Body of pancreas (tissue), 4 donors: ENCODE data around the gene NAALADL1. TPM values are rescaled to one million over a fixed set of nuclear protein-coding genes. Genes with fewer than 3 reads are reported as not detected.
"Not testable (repeated sequence)": the region's sequence is repeated elsewhere in the genome, so short reads cannot be mapped to it uniquely, and the experiment has no call there.

Source experiments
- ATAC-seq: fragments of 150-250 bp; one replicate; pipeline ENCODE4 v1.9.1; 2016
- DNase-seq, 4 donors: peaks; one replicate each; pipeline ENCODE4 v3.0.0-alpha.2; 2019
- H3K27ac ChIP-seq, 4 donors: fragments of 200-600 bp; sonication (generic); 1 replicate in 3 of 4; 2 replicates in 1 of 4; pipeline versions ENCODE4 v1.5.1 to v1.6.1; 2016 to 2019; ENCODE audit warnings: mild to moderate bottlenecking in 1 of 4, mixed read lengths in 1 of 4, moderate library complexity in 1 of 4
- H3K27me3 ChIP-seq, 2 donors: fragments of 200-600 bp; sonication (generic); one replicate each; pipeline ENCODE4 v1.6.0; 2016; ENCODE audit warnings: mild to moderate bottlenecking in 1 of 2
- H3K36me3 ChIP-seq, 2 donors: fragments of 200-600 bp; sonication (generic); replicated peaks in 1 of 2; 2 replicates each; pipeline ENCODE4 v1.5.1; 2016; ENCODE audit warnings: low read depth in 2 of 2; ENCODE audit not compliant: insufficient read depth in 1 of 2
- H3K4me1 ChIP-seq: fragments of 200-600 bp; sonication (generic); one replicate; pipeline ENCODE4 v1.6.0; 2016
- H3K4me3 ChIP-seq, 2 donors: fragments of 200-600 bp; sonication (generic); 1 replicate in 1 of 2; 2 replicates in 1 of 2; pipeline ENCODE4 v1.5.1; 2016 to 2019
- H3K9me3 ChIP-seq, 3 donors: fragments of 200-600 bp; sonication (generic); 1 replicate in 2 of 3; 2 replicates in 1 of 3; pipeline ENCODE4 v1.5.1; 2016
- POLR2A ChIP-seq, 3 donors: fragments of 450-650 bp; IDR thresholded peaks; one replicate each; pipeline ENCODE4 v1.6.1; 2016; ENCODE audit warnings: antibody characterized with exemption in 3 of 3, mild to moderate bottlenecking in 2 of 3
- WGBS, 2 donors: methylation state at CpG; one replicate each; pipeline ENCODE4 v1.1.5; 2017; 5-methylcytosine and 5-hydroxymethylcytosine counted together
- intact Hi-C: fragments of 100-400 bp; cut with DNase I; formaldehyde crosslinking; loops from one replicate; pipeline ENCODE4 v1.15.1; 2023
- total RNA-seq, 2 donors: library from RNA; depleted of rRNA; stranded (reverse); fragments of >200 nt; gene quantifications; one replicate each; pipeline ENCODE4 v1.1.0, GENCODE V29; 2016
- TF ChIP-seq, protein P1 (sequence below), 7 experiments: fragments of 450-650 bp in 4 of 7; fragments of 200-600 bp in 3 of 7; sonication (generic) in 3 of 7; IDR thresholded peaks; one replicate each; pipeline ENCODE4 v1.5.1; 2016 to 2019; ENCODE audit warnings: antibody characterized with exemption in 7 of 7

Gene NAALADL1
- total RNA-seq, 2 donors from 2014 or later = 1.6 to 11.5 TPM

DNA sequence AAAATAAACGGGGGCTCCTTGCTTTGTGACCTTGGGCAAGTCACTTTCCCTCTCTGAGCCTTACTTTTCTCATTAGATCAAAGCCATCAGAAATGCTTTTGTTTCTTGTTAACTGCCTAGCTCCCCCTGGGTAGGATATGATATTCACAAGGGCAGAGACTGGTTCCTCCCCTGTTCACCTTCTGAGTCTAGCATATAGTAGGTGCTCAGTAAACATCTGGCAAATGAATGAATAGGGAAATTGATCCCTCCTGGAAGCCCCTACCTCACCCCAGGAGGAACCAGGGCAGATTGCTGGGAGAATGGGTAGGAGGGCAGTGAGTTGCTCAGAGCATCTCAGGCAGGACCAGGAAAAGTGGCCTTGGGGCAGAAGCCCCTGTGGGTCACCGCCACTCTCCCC lies 23.9 kb downstream of the NAALADL1 start:
- WGBS, 2 donors = 60 to 78% methylated on average over 2 of the region's 2 CpGs
- no peak for TF ChIP-seq POLR2A (IDR thresholded peaks at IDR 0.05)
- Histone ChIP-seq H3K27ac (no peak overlapping the region), H3K4me1 (peaks cover 4% of the 10 kb centered on the region), H3K9me3 (no peaks in the 10 kb centered on the region), H3K36me3 (peaks cover 4 to 6% of the 10 kb centered on the region in 2 donors), H3K4me3 (no peak overlapping the region), H3K27me3 (no peaks in the 10 kb centered on the region)
- ATAC-seq (no peak), DNase-seq (no peak)
- intact Hi-C loops = no loop called here

DNA sequence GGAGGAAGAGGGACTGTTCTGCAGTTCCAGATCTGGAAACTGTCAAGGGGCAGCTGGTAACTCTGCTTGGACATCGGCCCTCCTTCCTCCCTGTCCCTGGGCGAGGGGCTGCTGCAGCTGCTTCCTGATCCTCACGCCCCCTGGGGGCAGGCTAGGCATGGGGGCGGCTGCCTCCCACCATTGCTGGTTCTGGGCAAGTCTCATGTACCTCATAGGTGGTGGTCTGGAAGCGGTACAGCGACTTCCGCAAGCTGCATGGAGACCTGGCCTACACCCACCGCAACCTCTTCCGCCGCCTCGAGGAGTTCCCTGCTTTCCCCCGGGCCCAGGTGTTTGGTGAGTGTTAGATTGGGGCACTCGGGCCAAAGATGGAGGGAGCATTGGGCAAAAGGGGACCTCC lies 26.1 kb downstream of the NAALADL1 start:
- no peaks in the 10 kb centered on the region for H3K27me3 ChIP-seq
- H3K9me3 ChIP-seq = no peaks in the 10 kb centered on the region
- H3K36me3 ChIP-seq = peaks cover 4 to 6% of the 10 kb centered on the region in 2 donors
- no peak overlapping the region for H3K27ac ChIP-seq
- no peak for DNase-seq
- TF ChIP-seq POLR2A (IDR thresholded peaks at IDR 0.05) = no peak
- TF ChIP-seq, protein P1, sequence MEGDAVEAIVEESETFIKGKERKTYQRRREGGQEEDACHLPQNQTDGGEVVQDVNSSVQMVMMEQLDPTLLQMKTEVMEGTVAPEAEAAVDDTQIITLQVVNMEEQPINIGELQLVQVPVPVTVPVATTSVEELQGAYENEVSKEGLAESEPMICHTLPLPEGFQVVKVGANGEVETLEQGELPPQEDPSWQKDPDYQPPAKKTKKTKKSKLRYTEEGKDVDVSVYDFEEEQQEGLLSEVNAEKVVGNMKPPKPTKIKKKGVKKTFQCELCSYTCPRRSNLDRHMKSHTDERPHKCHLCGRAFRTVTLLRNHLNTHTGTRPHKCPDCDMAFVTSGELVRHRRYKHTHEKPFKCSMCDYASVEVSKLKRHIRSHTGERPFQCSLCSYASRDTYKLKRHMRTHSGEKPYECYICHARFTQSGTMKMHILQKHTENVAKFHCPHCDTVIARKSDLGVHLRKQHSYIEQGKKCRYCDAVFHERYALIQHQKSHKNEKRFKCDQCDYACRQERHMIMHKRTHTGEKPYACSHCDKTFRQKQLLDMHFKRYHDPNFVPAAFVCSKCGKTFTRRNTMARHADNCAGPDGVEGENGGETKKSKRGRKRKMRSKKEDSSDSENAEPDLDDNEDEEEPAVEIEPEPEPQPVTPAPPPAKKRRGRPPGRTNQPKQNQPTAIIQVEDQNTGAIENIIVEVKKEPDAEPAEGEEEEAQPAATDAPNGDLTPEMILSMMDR (IDR thresholded peaks at IDR 0.05) = no peak
- no peak for ATAC-seq
- WGBS, 2 donors = 80 to 86% methylated on average over 11 to 13 of the region's 13 CpGs
- peaks cover 15% of the 10 kb centered on the region for H3K4me1 ChIP-seq
- intact Hi-C loops = no loop called here
- H3K4me3 ChIP-seq = no peak overlapping the region

GRCh38 chr11:65027213-65028067 lies 30.9 kb downstream of the NAALADL1 start, which contains the start of gene SNX15:
TSS of gene SNX15 (plus strand) at chr11:65027439. CDS start at chr11:65027538, 99 bp downstream.
- DNase-seq = peak; percentile 91 to 94 (median 93)
- Histone ChIP-seq H3K9me3 (no peaks in the 10 kb centered on the region), H3K4me1 (peaks cover 16% of the 10 kb centered on the region), H3K4me3 (peak within 1 kb of the TSS; percentile 21 to 45), H3K27ac (peak within 1 kb of the TSS; percentile 84 to 93 (median 90)), H3K36me3 (no peaks in the 10 kb centered on the region), H3K27me3 (no peaks in the 10 kb centered on the region)
- TF ChIP-seq, protein P1 (IDR thresholded peaks at IDR 0.05) = peak; percentile 62 to 88 (median 80)
- TF ChIP-seq POLR2A (IDR thresholded peaks at IDR 0.05) = peak; percentile 42 to 89 (median 87)
- 0 to 2% methylated on average over 33 to 49 of the region's 51 CpGs for WGBS, 2 donors
- peak; percentile 97 for ATAC-seq
- intact Hi-C loops = no loop called here

DNA sequence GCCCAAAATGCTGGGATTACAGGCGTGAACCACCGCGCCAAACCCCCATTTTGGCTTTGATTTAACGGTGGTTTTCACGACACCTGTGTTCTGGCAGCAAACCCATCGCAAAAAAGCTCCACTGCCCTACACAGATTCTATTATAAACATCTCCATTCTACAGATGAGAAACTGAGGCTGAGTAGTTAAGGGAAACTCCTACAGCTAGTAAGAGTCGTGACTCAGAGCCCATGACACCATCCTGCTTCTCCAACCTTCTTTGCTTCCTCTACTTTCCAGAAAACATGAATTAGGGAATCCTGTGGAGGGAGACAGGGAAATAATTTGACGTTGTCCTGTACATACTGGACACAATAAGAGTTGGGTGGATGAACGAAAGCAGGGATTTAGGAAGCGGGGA lies 31.5 kb downstream of the NAALADL1 start:
- TF ChIP-seq, protein P1 (IDR thresholded peaks at IDR 0.05) = no peak
- TF ChIP-seq POLR2A (IDR thresholded peaks at IDR 0.05) = no peak
- 52 to 55% methylated on average over 10 of the region's 10 CpGs for WGBS, 2 donors
- peak overlapping the region in 3 of 4 donors; percentile 84 to 93 (median 87) for H3K27ac ChIP-seq
- H3K4me3 ChIP-seq = no peak overlapping the region
- H3K4me1 ChIP-seq = peaks cover 16% of the 10 kb centered on the region
- no peak for ATAC-seq
- no peaks in the 10 kb centered on the region for H3K27me3 ChIP-seq
- intact Hi-C loops = no loop called here
- no peak for DNase-seq
- H3K36me3 ChIP-seq = no peaks in the 10 kb centered on the region
- H3K9me3 ChIP-seq = no peaks in the 10 kb centered on the region

- H3K27me3 ChIP-seq, H3K27ac ChIP-seq, ATAC-seq, H3K4me3 ChIP-seq, H3K36me3 ChIP-seq, intact Hi-C loops, DNase-seq, H3K9me3 ChIP-seq: not testable (repeated sequence)
- H3K4me1 ChIP-seq = peaks cover 13% of the 10 kb centered on the region
- whole genome bisulfite sequencing, 2 donors = 70 to 72% methylated on average over 8 of the region's 8 CpGs
Observed at GRCh38 chr11:65023502-65023901, 34.9 kb downstream of the NAALADL1 start.
